Activated CD4-positive, alpha-beta T cell treated with anti-CD3 and anti-CD28 coated beads, Interleukin-2, amount 50 U/mL, for 1 hour (primary cell): ENCODE measurements around the gene HNRNPDL.
"Not testable (repeated sequence)": the region's sequence is repeated elsewhere in the genome, so short reads cannot be mapped to it uniquely, and the experiment has no call there.

ENCODE experiments used
- DNase-seq: peaks from one replicate; pipeline ENCODE4 v3.0.0-alpha.2; 2020

HNRNPDL gene

GRCh38 chr4:82430193-82430963 lies at the start of gene HNRNPDL, which contains the start of gene ENOPH1:
HNRNPDL (minus strand) TSS chr4:82430462; CDS start chr4:82429690, 772 bp downstream.
ENOPH1 (plus strand) TSS chr4:82430590; CDS start chr4:82430830, 240 bp downstream.
- DNase-seq: peak; percentile 96

- DNase-seq: no peak
Observed at GRCh38 chr4:82479562-82479961, 49.3 kb upstream of the HNRNPDL start.

DNA sequence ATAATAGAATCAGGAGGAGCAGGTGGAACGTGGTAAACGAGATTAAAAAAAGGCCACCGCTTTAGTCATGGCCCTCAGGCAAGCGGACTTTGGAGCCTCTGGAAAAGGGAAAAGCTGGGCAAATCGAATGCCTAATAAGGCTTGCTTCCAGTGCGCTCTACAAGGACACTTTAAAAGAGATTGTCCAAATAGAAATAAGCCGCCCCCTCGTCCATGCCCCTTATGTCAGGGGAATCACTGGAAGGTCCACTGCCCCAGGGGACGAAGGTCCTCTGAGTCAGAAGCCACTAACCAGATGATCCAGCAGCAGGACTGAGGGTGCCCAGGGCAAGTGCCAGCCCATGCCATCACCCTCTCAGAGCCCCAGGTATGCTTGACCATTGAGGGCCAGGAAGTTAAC lies 47.2 kb upstream of the HNRNPDL start:
- DNase-seq: not testable (repeated sequence)

DNA sequence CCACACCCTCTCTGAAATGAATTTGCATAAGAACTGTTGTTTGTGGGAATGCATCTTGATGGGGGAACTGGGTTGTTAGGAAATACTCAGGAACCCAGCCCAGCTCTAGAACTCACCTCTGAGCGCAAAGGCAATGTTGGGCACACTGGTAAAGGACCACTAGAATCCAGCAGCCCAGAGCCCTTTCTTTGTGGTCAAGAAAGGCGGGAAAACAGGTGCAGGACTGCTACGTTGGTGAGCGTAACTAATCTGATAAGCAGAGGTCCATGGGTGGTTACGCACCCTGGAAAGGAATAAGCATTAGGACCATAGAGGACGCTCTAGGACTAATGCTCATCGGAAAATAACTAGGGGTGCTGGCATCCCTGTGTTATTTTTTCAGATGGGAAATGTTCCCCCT lies 45.7 kb upstream of the HNRNPDL start:
- not testable (repeated sequence) for DNase-seq

- no peak for DNase-seq
Observed at GRCh38 chr4:82473621-82474164, 43.4 kb upstream of the HNRNPDL start.

DNA sequence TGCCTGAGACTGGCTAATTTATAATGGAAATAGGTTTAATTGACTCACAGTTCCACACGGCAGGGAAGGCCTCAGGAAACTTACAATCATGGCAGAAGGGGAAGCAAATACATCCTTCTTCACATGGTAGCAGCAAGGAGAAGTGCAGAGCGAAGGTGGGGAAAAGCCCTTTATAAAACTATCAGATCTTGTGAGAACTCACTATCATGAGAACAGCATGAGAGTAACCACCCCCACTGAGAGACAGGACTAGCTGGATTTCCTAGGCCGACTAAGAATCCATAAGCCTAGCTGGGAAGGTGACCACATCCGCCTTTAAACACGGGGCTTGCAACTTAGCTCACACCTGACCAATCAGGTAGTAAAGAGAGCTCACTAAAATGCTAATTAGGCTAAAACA lies 42.8 kb upstream of the HNRNPDL start:
- not testable (repeated sequence) for DNase-seq

DNA sequence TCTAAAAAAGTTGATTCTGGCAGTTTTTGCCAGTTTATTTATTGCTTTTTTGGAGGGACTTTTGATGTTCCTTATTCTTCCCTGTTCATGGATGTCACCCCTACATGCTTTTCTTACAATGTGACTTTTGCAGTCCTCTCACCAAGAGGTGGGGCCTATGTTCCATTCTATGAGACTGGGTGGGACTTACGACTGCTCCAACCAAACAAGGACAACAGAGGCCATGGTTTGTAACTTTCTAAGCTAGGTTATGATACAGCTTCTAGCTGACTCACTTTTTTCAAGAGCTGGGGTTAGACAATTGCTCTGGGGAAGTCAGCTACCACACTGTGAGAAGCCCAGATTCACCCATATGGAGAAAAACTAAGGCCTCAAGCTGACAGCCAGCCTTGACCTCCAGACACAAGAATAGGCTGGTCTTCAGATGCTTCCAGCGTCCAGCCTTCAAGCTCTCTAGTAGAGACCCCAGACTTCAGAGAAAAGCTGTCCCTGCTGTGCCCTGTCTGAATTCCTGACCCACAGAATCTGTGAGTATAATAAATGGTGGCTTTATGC lies 39.6 kb upstream of the HNRNPDL start:
- DNase-seq: no peak

- no peak for DNase-seq
Observed at GRCh38 chr4:82467471-82467870, 37.2 kb upstream of the HNRNPDL start.

- DNase-seq: no peak
Observed at GRCh38 chr4:82463221-82463620, 33.0 kb upstream of the HNRNPDL start.

DNA sequence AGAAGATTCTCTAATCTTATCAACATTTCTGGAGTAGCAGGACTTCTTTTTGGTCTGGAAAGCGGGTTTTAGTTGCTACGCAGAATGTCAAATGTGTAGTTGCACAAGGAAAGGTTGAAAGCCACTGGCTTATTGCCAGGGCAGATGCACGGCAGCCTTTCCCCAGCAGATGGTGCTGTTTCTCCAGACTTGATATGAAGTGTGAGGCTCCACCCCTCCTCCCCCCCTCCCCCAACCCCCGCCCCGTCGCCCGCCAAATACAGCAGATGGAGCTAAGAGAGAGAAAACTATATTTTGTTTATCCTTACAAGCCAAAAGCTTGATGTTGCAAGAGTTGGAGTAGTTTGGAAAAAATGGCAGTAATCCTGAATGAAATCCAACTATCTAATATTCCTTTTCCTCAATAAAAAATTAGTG lies 32.2 kb upstream of the HNRNPDL start:
- DNase-seq: peak; percentile 85

GRCh38 chr4:82461710-82462109 lies 31.4 kb upstream of the HNRNPDL start:
- no peak for DNase-seq

DNA sequence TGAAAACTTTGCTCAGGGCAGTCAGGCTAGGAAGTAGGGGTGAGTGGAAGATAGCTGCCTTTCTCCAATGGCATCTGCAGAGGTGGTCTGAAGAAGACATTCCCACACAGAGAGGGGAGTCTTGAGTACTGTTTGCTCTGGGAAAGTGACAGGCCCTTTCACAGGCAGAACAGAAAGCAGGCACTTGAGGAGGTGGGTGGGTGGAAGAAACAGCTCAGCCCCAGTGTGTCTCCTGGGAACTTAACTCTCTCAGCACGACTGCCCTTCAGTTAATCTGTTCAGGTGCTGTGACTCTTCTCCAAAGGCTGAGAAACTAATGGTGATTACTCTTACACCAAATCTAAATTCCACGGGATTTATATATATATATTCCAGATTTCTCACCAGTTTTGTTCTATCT lies 28.5 kb upstream of the HNRNPDL start:
- no peak for DNase-seq

DNA sequence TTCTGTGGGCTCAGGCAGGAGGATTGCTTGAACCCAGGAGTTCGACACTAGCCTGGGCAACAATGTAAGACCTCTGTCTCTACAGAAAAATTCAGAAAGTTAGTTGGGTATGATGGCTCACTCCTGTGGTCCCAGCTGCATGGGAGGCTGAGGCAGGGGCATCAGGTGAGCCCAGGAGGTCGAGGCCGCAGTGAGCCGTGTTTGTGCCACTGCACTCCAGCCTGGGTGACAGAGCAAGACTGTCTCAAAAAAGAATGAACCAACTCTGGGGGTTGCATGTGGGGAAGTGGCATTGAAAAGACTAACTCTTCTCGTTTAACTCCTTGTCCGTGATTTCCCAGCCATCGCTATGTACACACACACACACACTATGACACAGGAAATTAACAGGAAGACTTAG lies 27.0 kb upstream of the HNRNPDL start:
- no peak for DNase-seq

GRCh38 chr4:82452026-82452425 lies 21.8 kb upstream of the HNRNPDL start:
- DNase-seq: no peak

DNA sequence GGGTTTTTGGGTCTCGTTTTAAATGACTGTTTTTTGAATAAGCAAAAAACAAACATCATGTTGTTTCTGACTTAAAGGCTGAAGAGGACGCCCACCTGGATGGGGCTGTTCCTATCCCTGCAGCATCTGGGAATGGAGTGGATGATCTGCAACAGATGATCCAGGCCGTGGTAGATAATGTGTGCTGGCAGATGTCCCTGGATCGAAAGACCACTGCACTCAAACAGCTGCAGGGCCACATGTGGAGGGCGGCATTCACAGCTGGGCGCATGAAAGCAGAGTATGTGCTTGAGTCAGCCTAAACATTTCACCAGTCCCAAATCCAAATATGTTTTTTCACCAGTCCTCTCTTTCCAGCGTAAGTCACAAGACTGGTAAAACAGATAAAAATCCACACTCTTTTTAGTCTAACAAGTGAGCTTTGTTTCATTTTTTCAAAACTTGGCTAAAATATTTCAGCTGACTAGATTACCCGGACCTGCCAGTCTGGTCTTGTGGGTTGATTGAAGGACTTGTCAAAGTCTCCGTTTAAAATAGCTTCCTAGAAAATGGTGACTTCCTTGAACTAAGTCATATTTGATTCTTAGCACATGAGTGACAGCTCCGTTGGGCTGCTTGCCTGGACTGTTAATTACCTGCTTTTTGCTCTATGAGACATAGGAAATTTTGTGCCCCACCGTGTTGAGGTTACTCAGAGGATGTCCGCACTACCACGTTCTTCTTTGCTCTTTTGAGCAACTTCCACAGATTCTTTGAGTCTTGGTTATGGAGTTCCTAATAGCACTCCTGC lies 20.9 kb upstream of the HNRNPDL start:
- DNase-seq: no peak

GRCh38 chr4:82447886-82448285 lies 17.6 kb upstream of the HNRNPDL start:
- no peak for DNase-seq

GRCh38 chr4:82439088-82439487 lies 8.8 kb upstream of the HNRNPDL start:
- DNase-seq: no peak

- no peak for DNase-seq
Observed at GRCh38 chr4:82437285-82438005, 7.2 kb upstream of the HNRNPDL start.

GRCh38 chr4:82436780-82437179 lies 6.5 kb upstream of the HNRNPDL start:
- DNase-seq: no peak

- no peak for DNase-seq
Observed at GRCh38 chr4:82436130-82436529, 5.9 kb upstream of the HNRNPDL start.

DNA sequence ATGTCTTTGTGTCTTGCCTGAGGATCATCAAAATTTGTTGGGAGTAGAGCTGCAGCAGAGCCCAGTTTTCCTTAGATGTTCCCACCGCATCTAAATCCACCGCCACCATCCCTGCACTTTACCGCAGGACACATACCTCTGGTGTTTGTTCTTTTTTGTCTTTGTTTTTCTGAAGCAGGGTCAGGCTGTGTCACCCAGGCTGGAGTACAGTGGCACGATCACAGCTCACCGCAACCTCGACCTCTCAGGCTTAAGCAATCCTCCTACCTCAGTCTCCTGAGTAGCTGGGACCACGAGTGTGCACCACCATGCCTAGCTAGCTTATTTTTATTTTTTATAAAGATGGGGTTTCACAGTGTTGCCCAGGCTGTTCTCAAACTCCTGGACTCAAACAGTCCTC lies 4.7 kb upstream of the HNRNPDL start:
- DNase-seq: no peak

DNA sequence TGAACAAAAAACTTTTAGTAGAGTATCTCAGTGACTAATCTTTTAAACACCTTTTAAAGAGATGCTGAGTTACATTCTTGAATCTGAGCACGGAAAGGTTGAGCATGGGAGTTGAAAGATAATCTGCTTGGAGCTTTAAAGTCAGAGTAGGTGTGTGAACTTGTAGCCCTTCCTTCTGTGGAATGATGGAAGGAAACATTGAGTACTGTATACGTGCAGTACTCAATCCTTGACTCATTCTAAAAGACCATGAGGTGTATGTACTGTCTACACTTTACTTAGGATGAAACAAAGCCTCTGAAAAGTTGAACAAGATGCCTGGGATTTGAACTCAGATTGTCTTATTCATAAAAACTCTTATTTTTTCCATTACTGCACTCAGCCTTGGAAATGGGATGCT lies 3.5 kb upstream of the HNRNPDL start:
- DNase-seq: no peak

DNA sequence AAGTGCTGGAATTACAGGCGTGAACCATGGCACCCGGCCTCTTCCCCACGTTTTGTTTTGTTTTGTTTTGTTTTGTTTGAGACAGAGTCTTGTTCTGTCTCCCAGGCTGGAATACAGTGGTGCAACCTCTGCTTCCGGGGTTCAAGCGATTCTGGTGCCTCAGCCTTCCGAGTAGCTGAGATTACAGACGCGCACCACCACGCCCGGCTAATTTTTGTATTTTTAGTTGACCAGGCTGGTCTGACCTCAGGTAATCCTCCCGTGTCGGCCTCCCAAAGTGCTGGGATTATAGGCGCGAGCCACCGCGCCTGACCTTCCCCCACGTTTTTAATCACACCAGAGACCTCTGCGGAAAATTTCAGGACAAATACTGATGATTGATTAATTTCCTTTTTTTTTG lies 2.3 kb upstream of the HNRNPDL start:
- DNase-seq: no peak
